Pancreas (tissue), 10 donors: ENCODE results near the gene HDHD2. TPM values are rescaled to one million over a fixed set of nuclear protein-coding genes. Genes with fewer than 3 reads are reported as not detected.

Experiments used
- ATAC-seq, 4 donors: fragments of 200-7000 bp; cut with Tn5 transposase; one replicate each; pipeline versions ENCODE4 v1.8.0 to v1.9.1; 2020; ENCODE audit warnings: mild to moderate bottlenecking in 4 of 4, moderate library complexity in 4 of 4
- DNase-seq, 6 donors: peaks; one replicate each; pipeline ENCODE4 v3.0.0-alpha.2; 2020
- FAIRE-seq: peaks from 2 replicates; lab custom pipeline; 2012; peaks lifted over from hg19 to GRCh38; lab: Jason Lieb, UNC
- H3K27ac ChIP-seq, 4 donors: fragments of 200-600 bp; sonication (generic); 1 replicate in 3 of 4; 2 replicates in 1 of 4; pipeline versions ENCODE4 v1.5.0 to v1.8.0; 2020
- H3K27me3 ChIP-seq, 4 donors: fragments of 200-600 bp; one replicate each; pipeline ENCODE4 v1.8.0; 2021
- H3K36me3 ChIP-seq, 3 donors: fragments of 200-600 bp; sonication (generic) in 1 of 3; one replicate each; pipeline versions ENCODE4 v1.5.0 to v1.8.0; 2020 to 2021
- H3K4me1 ChIP-seq, 3 donors: fragments of 200-600 bp; one replicate each; pipeline ENCODE4 v1.8.0; 2021
- H3K4me3 ChIP-seq, 4 donors: fragments of 200-600 bp; sonication (generic) in 2 of 4; one replicate each; pipeline versions ENCODE4 v1.5.0 to v1.8.0; 2020 to 2021
- H3K9me3 ChIP-seq, 4 donors: fragments of 200-600 bp; one replicate each; pipeline ENCODE4 v1.8.0; 2021
- WGBS, 2 donors: extraction: QIAGEN DNeasy Blood & Tissue Kit; methylation state at CpG; one replicate each; pipeline ENCODE4 v1.1.7; 2013; 5-methylcytosine and 5-hydroxymethylcytosine counted together
- intact Hi-C, 3 donors: fragments of 100-400 bp; cut with DNase I; formaldehyde crosslinking; loops; one replicate each; pipeline versions ENCODE4 v1.11.1 to v1.14.2; 2022
- polyA plus RNA-seq, 2 donors: library from polyadenylated mRNA; stranded (reverse); fragments of 200-250 nt; gene quantifications; one replicate each; pipeline ENCODE4 v1.2.3, GENCODE V29; 2013
- total RNA-seq, 6 donors: library from RNA; stranded (reverse); fragmentation: NEBNext Ultra II Directional in 4 of 6; extraction: Animal tissue kit (Norgen Biotek cat#: 25700) in 4 of 6; gene quantifications; one replicate each; pipeline versions ENCODE4 v1.2.1 to v1.2.4, GENCODE V29; 2021 to 2023
- TF ChIP-seq, protein P1 (sequence below), 4 donors: fragments of 200-600 bp; sonication (generic) in 3 of 4; IDR thresholded peaks; one replicate each; pipeline versions ENCODE4 v1.5.0 to v1.8.0; 2021; ENCODE audit warnings: antibody characterized with exemption in 4 of 4
- donor health status: healthy with polysubstance abuse.
- donor health status: DM: no; HTN: no; CAD: no; lungs with moderate emphysema.
- donor health status: DM: no; HTN: no; CAD: no.
- donor health status: control.
- donor health status: control.
- donor health status: Bipolar disorder and iron deficiency.
- donor health status: DM: yes; HTN: yes; CAD: no.
- donor health status: DM: no; HTN: no; CAD: no.
- donor health status: DM: no; HTN: no; CAD: no.
- donor health status: DM: yes; HTN: yes; CAD: no.

The HDHD2 gene
- total and polyA plus RNA-seq, 8 donors, result 12.7 to 28.0 (median 22.0) TPM

- no peak overlapping the region for H3K4me3 ChIP-seq
- no peaks in the 10 kb centered on the region for H3K9me3 ChIP-seq
- DNase-seq (no peak), FAIRE-seq (no peak), ATAC-seq (no peak)
- H3K27ac ChIP-seq, result no peak overlapping the region
- 93% methylated on average over 2 of the region's 2 CpGs for WGBS, 2 donors
- H3K27me3 ChIP-seq, result no peaks in the 10 kb centered on the region
- intact Hi-C loops, result no loop called here
- no peaks in the 10 kb centered on the region for H3K36me3 ChIP-seq
- TF ChIP-seq, protein P1, sequence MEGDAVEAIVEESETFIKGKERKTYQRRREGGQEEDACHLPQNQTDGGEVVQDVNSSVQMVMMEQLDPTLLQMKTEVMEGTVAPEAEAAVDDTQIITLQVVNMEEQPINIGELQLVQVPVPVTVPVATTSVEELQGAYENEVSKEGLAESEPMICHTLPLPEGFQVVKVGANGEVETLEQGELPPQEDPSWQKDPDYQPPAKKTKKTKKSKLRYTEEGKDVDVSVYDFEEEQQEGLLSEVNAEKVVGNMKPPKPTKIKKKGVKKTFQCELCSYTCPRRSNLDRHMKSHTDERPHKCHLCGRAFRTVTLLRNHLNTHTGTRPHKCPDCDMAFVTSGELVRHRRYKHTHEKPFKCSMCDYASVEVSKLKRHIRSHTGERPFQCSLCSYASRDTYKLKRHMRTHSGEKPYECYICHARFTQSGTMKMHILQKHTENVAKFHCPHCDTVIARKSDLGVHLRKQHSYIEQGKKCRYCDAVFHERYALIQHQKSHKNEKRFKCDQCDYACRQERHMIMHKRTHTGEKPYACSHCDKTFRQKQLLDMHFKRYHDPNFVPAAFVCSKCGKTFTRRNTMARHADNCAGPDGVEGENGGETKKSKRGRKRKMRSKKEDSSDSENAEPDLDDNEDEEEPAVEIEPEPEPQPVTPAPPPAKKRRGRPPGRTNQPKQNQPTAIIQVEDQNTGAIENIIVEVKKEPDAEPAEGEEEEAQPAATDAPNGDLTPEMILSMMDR (IDR thresholded peaks at IDR 0.05), result no peak
- H3K4me1 ChIP-seq, result no peaks in the 10 kb centered on the region
Observed at GRCh38 chr18:47080872-47081271, 69.4 kb downstream of the HDHD2 start.

DNA sequence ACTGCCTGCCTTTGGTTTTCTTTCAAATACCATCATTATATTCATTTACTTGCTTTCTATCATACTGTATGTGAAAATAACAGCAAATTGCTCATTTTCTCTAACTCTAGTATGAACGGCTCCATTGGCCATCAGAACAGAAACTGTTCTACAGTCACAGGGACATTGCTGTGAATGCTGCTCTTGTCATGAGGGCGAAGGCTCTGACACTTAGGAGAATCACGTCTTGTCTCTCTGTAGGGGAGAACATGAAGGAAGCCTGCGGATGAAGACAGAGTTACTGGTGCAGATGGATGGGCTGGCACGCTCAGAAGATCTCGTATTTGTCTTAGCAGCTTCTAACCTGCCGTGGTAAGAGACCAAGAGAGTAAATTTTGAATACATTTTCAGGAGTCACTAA is 73.2 kb downstream of the HDHD2 start:
- H3K27ac ChIP-seq, result no peak overlapping the region
- no peak for DNase-seq
- no peaks in the 10 kb centered on the region for H3K9me3 ChIP-seq
- TF ChIP-seq, protein P1 (IDR thresholded peaks at IDR 0.05), result no peak
- WGBS, 2 donors, result 89 to 90% methylated on average over 7 of the region's 7 CpGs
- H3K4me1 ChIP-seq, result no peaks in the 10 kb centered on the region
- H3K4me3 ChIP-seq, result no peak overlapping the region
- H3K36me3 ChIP-seq, result no peaks in the 10 kb centered on the region
- ATAC-seq, result no peak
- intact Hi-C loops, result no loop called here
- FAIRE-seq, result no peak
- no peaks in the 10 kb centered on the region for H3K27me3 ChIP-seq

DNA sequence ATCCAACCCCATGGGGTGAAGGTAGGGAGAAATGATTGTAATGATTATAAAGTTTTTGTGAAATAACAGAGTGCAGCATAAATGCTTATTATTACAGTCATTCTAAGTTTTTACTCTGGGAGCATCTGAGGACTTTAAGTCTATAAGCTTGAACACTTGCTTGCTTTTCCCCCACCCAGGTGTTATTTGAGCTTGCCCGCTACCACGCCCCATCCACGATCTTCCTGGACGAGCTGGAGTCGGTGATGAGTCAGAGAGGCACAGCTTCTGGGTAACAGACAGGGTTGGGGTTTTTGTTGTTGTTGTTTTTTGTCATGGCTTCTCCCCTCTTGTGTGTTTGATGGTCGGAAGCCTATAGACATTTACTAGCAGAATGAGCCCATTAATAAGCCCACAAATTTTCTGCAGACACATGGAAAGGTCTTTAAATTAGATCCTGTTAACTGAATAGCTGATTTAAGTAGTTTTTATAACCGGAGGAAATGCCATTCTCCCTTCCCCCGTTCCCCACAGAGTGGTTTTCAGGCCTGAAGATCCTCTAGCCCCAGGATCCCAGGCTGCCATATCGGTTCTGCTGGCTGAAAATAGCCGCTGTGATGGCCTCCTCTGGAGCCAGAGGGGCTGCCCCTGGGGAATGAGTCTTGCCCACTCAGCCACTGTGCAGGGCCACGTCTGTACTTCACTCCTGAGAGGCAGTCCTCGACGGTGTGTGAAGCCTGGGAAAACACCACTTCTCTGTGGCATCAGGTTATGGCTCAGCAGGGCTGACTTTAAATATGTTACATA is 75.0 kb downstream of the HDHD2 start:
- Histone ChIP-seq H3K9me3 (no peaks in the 10 kb centered on the region), H3K27ac (no peak overlapping the region), H3K4me3 (no peak overlapping the region), H3K27me3 (no peaks in the 10 kb centered on the region), H3K36me3 (no peaks in the 10 kb centered on the region), H3K4me1 (no peaks in the 10 kb centered on the region)
- FAIRE-seq (no peak), DNase-seq (no peak), ATAC-seq (no peak)
- TF ChIP-seq, protein P1 (IDR thresholded peaks at IDR 0.05), result no peak
- intact Hi-C loops, result no loop called here
- WGBS, 2 donors, result 68 to 80% methylated on average over 13 of the region's 13 CpGs

DNA sequence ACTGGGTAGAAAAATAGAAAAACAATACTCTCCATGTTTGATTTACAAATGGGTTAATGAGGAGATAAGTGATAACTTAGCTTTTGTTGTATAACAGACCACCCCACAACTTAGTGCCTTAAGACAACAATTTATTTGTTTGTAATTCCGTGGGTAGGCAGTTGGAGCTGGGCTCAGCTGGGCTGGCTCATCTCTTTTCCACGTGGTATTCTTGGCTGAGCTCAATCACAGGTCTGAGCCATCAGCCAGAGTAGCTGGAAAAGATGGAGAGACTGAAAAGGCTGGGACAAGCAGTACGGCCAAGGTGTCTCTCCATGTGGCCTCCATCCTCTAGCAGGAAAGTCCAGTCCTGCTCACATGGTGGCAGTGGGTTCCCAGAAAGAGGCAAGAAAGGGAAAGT is 82.7 kb downstream of the HDHD2 start:
- DNase-seq (no peak), ATAC-seq (no peak), FAIRE-seq (no peak)
- H3K4me1 ChIP-seq, result no peaks in the 10 kb centered on the region
- no peak overlapping the region for H3K27ac ChIP-seq
- no peak overlapping the region for H3K4me3 ChIP-seq
- no peaks in the 10 kb centered on the region for H3K9me3 ChIP-seq
- TF ChIP-seq, protein P1 (IDR thresholded peaks at IDR 0.05), result no peak
- no peaks in the 10 kb centered on the region for H3K27me3 ChIP-seq
- 68 to 70% methylated on average over 3 of the region's 3 CpGs for WGBS, 2 donors
- intact Hi-C loops, result no loop called here
- H3K36me3 ChIP-seq, result no peaks in the 10 kb centered on the region

DNA sequence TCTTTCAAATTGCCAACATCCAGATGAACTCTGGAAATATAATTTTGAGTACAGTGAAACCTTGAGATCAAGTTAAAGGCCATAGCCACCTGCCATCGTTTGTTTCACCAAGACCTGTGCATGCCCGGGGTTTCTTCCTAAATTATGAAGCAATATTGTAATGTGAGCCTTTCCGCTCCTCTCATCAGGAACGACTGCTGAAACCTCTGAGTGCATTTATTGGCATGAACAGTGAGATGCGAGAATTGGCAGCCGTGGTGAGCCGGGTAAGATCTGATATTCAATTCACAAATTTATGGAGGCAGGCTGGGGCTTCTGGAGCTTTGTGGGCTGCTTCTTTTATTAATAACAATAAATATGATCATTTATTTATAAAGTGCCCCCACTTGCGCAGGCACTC is 87.2 kb downstream of the HDHD2 start:
- H3K9me3 ChIP-seq, result no peaks in the 10 kb centered on the region
- H3K4me3 ChIP-seq, result no peak overlapping the region
- no peaks in the 10 kb centered on the region for H3K4me1 ChIP-seq
- ATAC-seq (no peak), DNase-seq (no peak), FAIRE-seq (no peak)
- TF ChIP-seq, protein P1 (IDR thresholded peaks at IDR 0.05), result no peak
- H3K27me3 ChIP-seq, result no peaks in the 10 kb centered on the region
- 87 to 90% methylated on average over 8 of the region's 8 CpGs for WGBS, 2 donors
- H3K27ac ChIP-seq, result no peak overlapping the region
- intact Hi-C loops, result no loop called here
- H3K36me3 ChIP-seq, result no peaks in the 10 kb centered on the region
